ENCODE data around the gene DSP.

GRCh38 chr6:7532821-7533220 is 8.7 kb upstream of the DSP start:
- TF ChIP-seq CTCF (IDR thresholded peaks at IDR 0.05; ENCODE audit: low read depth, low read length, missing input control) (no peak), RAD21 (IDR thresholded peaks at IDR 0.05) (no peak), FOXA1 (IDR thresholded peaks at IDR 0.05) (no peak), MAX (IDR thresholded peaks at IDR 0.05) (no peak), REST (IDR thresholded peaks at IDR 0.05) (no peak), GABPA (IDR thresholded peaks at IDR 0.05 in 1 of 2, conservative IDR thresholded peaks at IDR 0.05 in 1 of 2) (no peak), ZBTB33 (IDR thresholded peaks at IDR 0.05) (no peak), ATF3 (IDR thresholded peaks at IDR 0.05) (no peak), JUND (IDR thresholded peaks at IDR 0.05) (no peak), RXRA (IDR thresholded peaks at IDR 0.05) (no peak), TAF1 (conservative IDR thresholded peaks at IDR 0.05) (no peak), SP1 (IDR thresholded peaks at IDR 0.05) (no peak), EGR1 (IDR thresholded peaks at IDR 0.05; ENCODE audit: low read depth in 2 of 2) (no peak)

Measured in liver (tissue), 3 donors.